ENCODE data around the gene GNB5.
"Not testable (repeated sequence)": the region's sequence is repeated elsewhere in the genome, so short reads cannot be mapped to it uniquely, and the experiment has no call there.

The GNB5 gene

GRCh38 chr15:52191207-52191606, at the start of gene GNB5:
Gene GNB5 (minus strand): TSS chr15:52191392. CDS start chr15:52184676, 6,716 bp downstream.
- H3K4me3 ChIP-seq (replicated peaks in 1 of 2; ENCODE audit: low read depth in 2 of 2, low read length in 2 of 2) = no peak within 1 kb of the TSS
- DNase-seq (ENCODE audit: low read depth in 2 of 2) = no peak
- TF ChIP-seq CTCF (IDR thresholded peaks at IDR 0.05; ENCODE audit: low read depth, low read length) = no peak

GRCh38 chr15:52240166-52240565, 49.0 kb upstream of the GNB5 start:
- H3K4me3 ChIP-seq (replicated peaks in 1 of 2; ENCODE audit: low read depth in 2 of 2, low read length in 2 of 2) = no peak overlapping the region
- DNase-seq (ENCODE audit: low read depth in 2 of 2) = no peak
- no peak for TF ChIP-seq CTCF (IDR thresholded peaks at IDR 0.05; ENCODE audit: low read depth, low read length)

GRCh38 chr15:52238989-52239525, 47.9 kb upstream of the GNB5 start:
- not testable (repeated sequence) for DNase-seq (ENCODE audit: low read depth in 2 of 2); H3K4me3 ChIP-seq (replicated peaks in 1 of 2; ENCODE audit: low read depth in 2 of 2, low read length in 2 of 2)

- no peak for DNase-seq (ENCODE audit: low read depth in 2 of 2)
- TF ChIP-seq CTCF (IDR thresholded peaks at IDR 0.05; ENCODE audit: low read depth, low read length) = no peak
- H3K4me3 ChIP-seq (replicated peaks in 1 of 2; ENCODE audit: low read depth in 2 of 2, low read length in 2 of 2) = no peak overlapping the region
Observed at GRCh38 chr15:52238149-52238548, 47.0 kb upstream of the GNB5 start.

GRCh38 chr15:52236013-52236412, 44.8 kb upstream of the GNB5 start:
- no peak for DNase-seq (ENCODE audit: low read depth in 2 of 2)
- no peak overlapping the region for H3K4me3 ChIP-seq (replicated peaks in 1 of 2; ENCODE audit: low read depth in 2 of 2, low read length in 2 of 2)
- TF ChIP-seq CTCF (IDR thresholded peaks at IDR 0.05; ENCODE audit: low read depth, low read length) = no peak

GRCh38 chr15:52234596-52235541, 43.7 kb upstream of the GNB5 start:
- H3K4me3 ChIP-seq (replicated peaks in 1 of 2; ENCODE audit: low read depth in 2 of 2, low read length in 2 of 2) = no peak overlapping the region
- no peak for DNase-seq (ENCODE audit: low read depth in 2 of 2)
- TF ChIP-seq CTCF (IDR thresholded peaks at IDR 0.05; ENCODE audit: low read depth, low read length) = no peak

- no peak for TF ChIP-seq CTCF (IDR thresholded peaks at IDR 0.05; ENCODE audit: low read depth, low read length)
- no peak overlapping the region for H3K4me3 ChIP-seq (replicated peaks in 1 of 2; ENCODE audit: low read depth in 2 of 2, low read length in 2 of 2)
- DNase-seq (ENCODE audit: low read depth in 2 of 2) = peak in 1 of 2 donors; percentile 8
Observed at GRCh38 chr15:52233405-52233804, 42.2 kb upstream of the GNB5 start.
